HG03378 (cell line): ENCODE measurements around the gene FAM174C.

Experiments used
- ATAC-seq: cut with Tn5 transposase; IDR thresholded peaks from one replicate; pipeline ENCODE4 v1.9.1; 2021; ENCODE audit warnings: mild to moderate bottlenecking, moderate library complexity; ENCODE audit not compliant: unreplicated experiment

The FAM174C gene

GRCh38 chr19:1260749-1261537 is 14.4 kb upstream of the FAM174C start:
- ATAC-seq = no peak

- no peak for ATAC-seq
Observed at GRCh38 chr19:1261538-1261797, 13.9 kb upstream of the FAM174C start.

- no peak for ATAC-seq
Observed at GRCh38 chr19:1261798-1262622, 13.3 kb upstream of the FAM174C start.

- ATAC-seq = no peak
Observed at GRCh38 chr19:1262623-1263123, 12.7 kb upstream of the FAM174C start.

GRCh38 chr19:1263188-1263587 is 12.1 kb upstream of the FAM174C start:
- ATAC-seq = no peak

GRCh38 chr19:1264801-1265614 is 10.3 kb upstream of the FAM174C start:
- no peak for ATAC-seq

- no peak for ATAC-seq
Observed at GRCh38 chr19:1265615-1266128, 9.7 kb upstream of the FAM174C start.

GRCh38 chr19:1266129-1266915 is 9.0 kb upstream of the FAM174C start:
- no peak for ATAC-seq

- no peak for ATAC-seq
Observed at GRCh38 chr19:1266916-1267476, 8.3 kb upstream of the FAM174C start.

- ATAC-seq = no peak
Observed at GRCh38 chr19:1267477-1268225, 7.7 kb upstream of the FAM174C start.

- no peak for ATAC-seq
Observed at GRCh38 chr19:1268226-1269064, 6.9 kb upstream of the FAM174C start.

GRCh38 chr19:1269065-1269477 is 6.3 kb upstream of the FAM174C start, which contains the start of gene CIRBP:
Gene CIRBP (plus strand): TSS chr19:1269332. CDS start chr19:1270934, 1,602 bp downstream.
- peak; percentile 47 for ATAC-seq

- ATAC-seq = peak; percentile 5
Observed at GRCh38 chr19:1269478-1270212, 5.7 kb upstream of the FAM174C start.

GRCh38 chr19:1270213-1270853 is 5.0 kb upstream of the FAM174C start:
- no peak for ATAC-seq

- ATAC-seq = no peak
Observed at GRCh38 chr19:1270854-1271527, 4.3 kb upstream of the FAM174C start.
